ENCODE measurements around the gene ERCC4. TPM values are rescaled to one million over a fixed set of nuclear protein-coding genes. Genes with fewer than 3 reads are reported as not detected.

Gene ERCC4
- total RNA-seq, 1 donor from 2014 or later: 13.9 TPM

DNA sequence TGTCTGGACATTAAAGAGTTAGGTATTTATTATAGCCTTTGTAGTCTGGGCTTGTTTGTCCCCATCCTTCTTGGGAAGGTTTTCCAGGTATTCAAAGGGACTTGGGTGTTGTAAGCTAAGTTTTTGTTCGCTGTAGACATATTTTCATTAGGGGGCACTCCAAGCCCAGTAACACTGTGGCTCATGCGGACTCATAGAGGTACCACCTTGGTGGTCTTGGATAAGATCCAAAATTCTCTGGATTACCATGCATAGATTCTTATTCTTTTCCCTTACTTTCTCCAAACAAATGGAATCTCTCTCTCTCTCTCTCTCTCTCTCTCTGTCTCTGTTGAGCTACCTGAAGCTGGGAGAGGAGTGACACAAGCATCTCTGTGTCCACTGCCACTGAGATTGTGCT lies 48.9 kb downstream of the ERCC4 start:
- H3K36me3 ChIP-seq (ENCODE audit: insufficient read depth, low read length): no peaks in the 10 kb centered on the region
- H3K4me3 ChIP-seq (ENCODE audit: insufficient read depth, low read depth, low read length): no peak overlapping the region
- H3K4me2 ChIP-seq (ENCODE audit: low read length): no peak overlapping the region
- H2AFZ ChIP-seq (ENCODE audit: low read depth, low read length): no peak overlapping the region
- H3K4me1 Mint-ChIP-seq (ENCODE audit: low read depth, unreplicated experiment): peaks cover 5% of the 10 kb centered on the region
- no peaks in the 10 kb centered on the region for H3K36me3 Mint-ChIP-seq (ENCODE audit: low read depth, unreplicated experiment)
- no peaks in the 10 kb centered on the region for H3K27me3 Mint-ChIP-seq (ENCODE audit: low read depth, unreplicated experiment)
- no peak for TF ChIP-seq EZH2 (IDR thresholded peaks at IDR 0.05; ENCODE audit: insufficient read depth, low read length)
- TF ChIP-seq CTCF (IDR thresholded peaks at IDR 0.05; ENCODE audit: insufficient read depth, low read depth, low read length): no peak
- no peak overlapping the region for H3K27ac ChIP-seq (ENCODE audit: low read depth, low read length)
- no peaks in the 10 kb centered on the region for H3K79me2 ChIP-seq (ENCODE audit: insufficient read depth, low read length)
- no peaks in the 10 kb centered on the region for H3K9me3 Mint-ChIP-seq (ENCODE audit: unreplicated experiment)
- no peaks in the 10 kb centered on the region for H3K27me3 ChIP-seq (ENCODE audit: insufficient read depth, low read length)
- FAIRE-seq (no peak), DNase-seq (ENCODE audit: low read depth) (no peak)
- H3K27ac Mint-ChIP-seq (ENCODE audit: unreplicated experiment): no peak overlapping the region
- no peaks in the 10 kb centered on the region for H3K4me1 ChIP-seq (ENCODE audit: insufficient read depth, low read length)
- no peak overlapping the region for H3K4me3 Mint-ChIP-seq (ENCODE audit: unreplicated experiment)
- H4K20me1 ChIP-seq (ENCODE audit: insufficient read depth, low read length): no peaks in the 10 kb centered on the region
- no peaks in the 10 kb centered on the region for H3K9me3 ChIP-seq (ENCODE audit: insufficient read depth, low read depth, low read length)
- H3K9ac ChIP-seq (ENCODE audit: low read length): no peak overlapping the region

- no peak overlapping the region for H3K4me3 Mint-ChIP-seq (ENCODE audit: unreplicated experiment)
- no peak for TF ChIP-seq CTCF (IDR thresholded peaks at IDR 0.05; ENCODE audit: insufficient read depth, low read depth, low read length)
- no peak for TF ChIP-seq EZH2 (IDR thresholded peaks at IDR 0.05; ENCODE audit: insufficient read depth, low read length)
- H3K4me1 Mint-ChIP-seq (ENCODE audit: low read depth, unreplicated experiment): peaks cover 5% of the 10 kb centered on the region
- H3K4me1 ChIP-seq (ENCODE audit: insufficient read depth, low read length): no peaks in the 10 kb centered on the region
- no peaks in the 10 kb centered on the region for H3K9me3 ChIP-seq (ENCODE audit: insufficient read depth, low read depth, low read length)
- no peak overlapping the region for H3K27ac Mint-ChIP-seq (ENCODE audit: unreplicated experiment)
- DNase-seq (ENCODE audit: low read depth): no peak
- no peaks in the 10 kb centered on the region for H3K79me2 ChIP-seq (ENCODE audit: insufficient read depth, low read length)
- no peaks in the 10 kb centered on the region for H3K27me3 Mint-ChIP-seq (ENCODE audit: low read depth, unreplicated experiment)
- no peak overlapping the region for H3K9ac ChIP-seq (ENCODE audit: low read length)
- no peak overlapping the region for H2AFZ ChIP-seq (ENCODE audit: low read depth, low read length)
- no peaks in the 10 kb centered on the region for H4K20me1 ChIP-seq (ENCODE audit: insufficient read depth, low read length)
- no peak overlapping the region for H3K4me3 ChIP-seq (ENCODE audit: insufficient read depth, low read depth, low read length)
- H3K9me3 Mint-ChIP-seq (ENCODE audit: unreplicated experiment): no peaks in the 10 kb centered on the region
- no peaks in the 10 kb centered on the region for H3K36me3 ChIP-seq (ENCODE audit: insufficient read depth, low read length)
- no peak overlapping the region for H3K27ac ChIP-seq (ENCODE audit: low read depth, low read length)
- H3K4me2 ChIP-seq (ENCODE audit: low read length): no peak overlapping the region
- H3K27me3 ChIP-seq (ENCODE audit: insufficient read depth, low read length): no peaks in the 10 kb centered on the region
- no peak for FAIRE-seq
- H3K36me3 Mint-ChIP-seq (ENCODE audit: low read depth, unreplicated experiment): no peaks in the 10 kb centered on the region
Measured at GRCh38 chr16:13969711-13970110, 49.8 kb downstream of the ERCC4 start.

- H3K36me3 ChIP-seq (ENCODE audit: insufficient read depth, low read length): no peaks in the 10 kb centered on the region
- Mint-ChIP-seq H3K4me1 (ENCODE audit: low read depth, unreplicated experiment) (peaks cover 5% of the 10 kb centered on the region), H3K36me3 (ENCODE audit: low read depth, unreplicated experiment) (no peaks in the 10 kb centered on the region), H3K4me3 (ENCODE audit: unreplicated experiment) (no peak overlapping the region), H3K27me3 (ENCODE audit: low read depth, unreplicated experiment) (no peaks in the 10 kb centered on the region), H3K9me3 (ENCODE audit: unreplicated experiment) (no peaks in the 10 kb centered on the region), H3K27ac (ENCODE audit: unreplicated experiment) (no peak overlapping the region)
- no peaks in the 10 kb centered on the region for H3K4me1 ChIP-seq (ENCODE audit: insufficient read depth, low read length)
- no peak overlapping the region for H3K27ac ChIP-seq (ENCODE audit: low read depth, low read length)
- FAIRE-seq (no peak), DNase-seq (ENCODE audit: low read depth) (no peak)
- H4K20me1 ChIP-seq (ENCODE audit: insufficient read depth, low read length): no peaks in the 10 kb centered on the region
- H3K4me2 ChIP-seq (ENCODE audit: low read length): no peak overlapping the region
- H3K79me2 ChIP-seq (ENCODE audit: insufficient read depth, low read length): no peaks in the 10 kb centered on the region
- no peaks in the 10 kb centered on the region for H3K9me3 ChIP-seq (ENCODE audit: insufficient read depth, low read depth, low read length)
- no peak overlapping the region for H3K9ac ChIP-seq (ENCODE audit: low read length)
- no peaks in the 10 kb centered on the region for H3K27me3 ChIP-seq (ENCODE audit: insufficient read depth, low read length)
- no peak for TF ChIP-seq EZH2 (IDR thresholded peaks at IDR 0.05; ENCODE audit: insufficient read depth, low read length)
- no peak for TF ChIP-seq CTCF (IDR thresholded peaks at IDR 0.05; ENCODE audit: insufficient read depth, low read depth, low read length)
- no peak overlapping the region for H2AFZ ChIP-seq (ENCODE audit: low read depth, low read length)
- H3K4me3 ChIP-seq (ENCODE audit: insufficient read depth, low read depth, low read length): no peak overlapping the region
Measured at GRCh38 chr16:13970708-13971422, 50.9 kb downstream of the ERCC4 start.
